Measurements from ENCODE around the gene MYNN. TPM values are rescaled to one million over a fixed set of nuclear protein-coding genes. Genes with fewer than 3 reads are reported as not detected.
A peak's percentile ranks its signal among the peaks of the same experiment; 100 is the strongest.

MYNN gene
- polyA plus RNA-seq, 2 donors: 5.8 to 6.5 TPM

GRCh38 chr3:169772305-169772896 lies 795 bp upstream of the MYNN start:
- H3K27ac ChIP-seq (ENCODE audit: low read depth in 2 of 2, low read length in 1 of 2): peak overlapping the region; percentile 99 to 100
- no peaks in the 10 kb centered on the region for H3K9me3 ChIP-seq (ENCODE audit: control insufficient read depth in 2 of 2, insufficient read depth in 1 of 2, low read depth in 1 of 2, low read length in 1 of 2)
- WGBS, 2 donors: 0 to 1% methylated on average over 15 of the region's 15 CpGs
- H3K36me3 ChIP-seq (ENCODE audit: control insufficient read depth in 2 of 2, insufficient read depth in 2 of 2, low read length in 1 of 2): no peaks in the 10 kb centered on the region
- no peaks in the 10 kb centered on the region for H3K27me3 ChIP-seq (ENCODE audit: control insufficient read depth in 1 of 2, insufficient read depth in 2 of 2, low read length in 2 of 2)
- H3K4me3 ChIP-seq (ENCODE audit: low read depth in 1 of 2, low read length in 2 of 2): peak overlapping the region; percentile 63 to 90
- H3K4me1 ChIP-seq (ENCODE audit: control insufficient read depth in 2 of 2, insufficient read depth in 2 of 2, low read length in 1 of 2): no peaks in the 10 kb centered on the region

GRCh38 chr3:169774186-169774585 lies 990 bp downstream of the MYNN start:
- peak overlapping the region in 1 of 2 donors; percentile 63 for H3K4me3 ChIP-seq (ENCODE audit: low read depth in 1 of 2, low read length in 2 of 2)
- H3K4me1 ChIP-seq (ENCODE audit: control insufficient read depth in 2 of 2, insufficient read depth in 2 of 2, low read length in 1 of 2): no peaks in the 10 kb centered on the region
- no peak overlapping the region for H3K27ac ChIP-seq (ENCODE audit: low read depth in 2 of 2, low read length in 1 of 2)
- WGBS, 2 donors: 28 to 38% methylated on average over 5 of the region's 5 CpGs
- H3K9me3 ChIP-seq (ENCODE audit: control insufficient read depth in 2 of 2, insufficient read depth in 1 of 2, low read depth in 1 of 2, low read length in 1 of 2): no peaks in the 10 kb centered on the region
- peaks cover 4 to 9% of the 10 kb centered on the region in 2 donors for H3K36me3 ChIP-seq (ENCODE audit: control insufficient read depth in 2 of 2, insufficient read depth in 2 of 2, low read length in 1 of 2)
- no peaks in the 10 kb centered on the region for H3K27me3 ChIP-seq (ENCODE audit: control insufficient read depth in 1 of 2, insufficient read depth in 2 of 2, low read length in 2 of 2)

GRCh38 chr3:169777822-169778221 lies 4.6 kb downstream of the MYNN start:
- H3K27ac ChIP-seq (ENCODE audit: low read depth in 2 of 2, low read length in 1 of 2): no peak overlapping the region
- H3K36me3 ChIP-seq (ENCODE audit: control insufficient read depth in 2 of 2, insufficient read depth in 2 of 2, low read length in 1 of 2): peaks cover 6 to 15% of the 10 kb centered on the region in 2 donors
- no peak overlapping the region for H3K4me3 ChIP-seq (ENCODE audit: low read depth in 1 of 2, low read length in 2 of 2)
- 75 to 95% methylated on average over 4 of the region's 4 CpGs for WGBS, 2 donors
- no peaks in the 10 kb centered on the region for H3K9me3 ChIP-seq (ENCODE audit: control insufficient read depth in 2 of 2, insufficient read depth in 1 of 2, low read depth in 1 of 2, low read length in 1 of 2)
- no peaks in the 10 kb centered on the region for H3K4me1 ChIP-seq (ENCODE audit: control insufficient read depth in 2 of 2, insufficient read depth in 2 of 2, low read length in 1 of 2)
- H3K27me3 ChIP-seq (ENCODE audit: control insufficient read depth in 1 of 2, insufficient read depth in 2 of 2, low read length in 2 of 2): no peaks in the 10 kb centered on the region

- Histone ChIP-seq H3K4me1 (ENCODE audit: control insufficient read depth in 2 of 2, insufficient read depth in 2 of 2, low read length in 1 of 2) (no peaks in the 10 kb centered on the region), H3K36me3 (ENCODE audit: control insufficient read depth in 2 of 2, insufficient read depth in 2 of 2, low read length in 1 of 2) (peaks cover 6 to 15% of the 10 kb centered on the region in 2 donors), H3K9me3 (ENCODE audit: control insufficient read depth in 2 of 2, insufficient read depth in 1 of 2, low read depth in 1 of 2, low read length in 1 of 2) (no peaks in the 10 kb centered on the region), H3K27ac (ENCODE audit: low read depth in 2 of 2, low read length in 1 of 2) (no peak overlapping the region), H3K27me3 (ENCODE audit: control insufficient read depth in 1 of 2, insufficient read depth in 2 of 2, low read length in 2 of 2) (no peaks in the 10 kb centered on the region), H3K4me3 (ENCODE audit: low read depth in 1 of 2, low read length in 2 of 2) (no peak overlapping the region)
- 56 to 59% methylated on average over 2 of the region's 2 CpGs for WGBS, 2 donors
Observed at GRCh38 chr3:169780742-169781141, 7.5 kb downstream of the MYNN start.

GRCh38 chr3:169781209-169781855 lies 8.1 kb downstream of the MYNN start:
- WGBS, 2 donors: 85 to 89% methylated on average over 4 of the region's 4 CpGs
- H3K4me3 ChIP-seq (ENCODE audit: low read depth in 1 of 2, low read length in 2 of 2): no peak overlapping the region
- no peak overlapping the region for H3K27ac ChIP-seq (ENCODE audit: low read depth in 2 of 2, low read length in 1 of 2)
- no peaks in the 10 kb centered on the region for H3K9me3 ChIP-seq (ENCODE audit: control insufficient read depth in 2 of 2, insufficient read depth in 1 of 2, low read depth in 1 of 2, low read length in 1 of 2)
- no peaks in the 10 kb centered on the region for H3K4me1 ChIP-seq (ENCODE audit: control insufficient read depth in 2 of 2, insufficient read depth in 2 of 2, low read length in 1 of 2)
- peaks cover 6 to 15% of the 10 kb centered on the region in 2 donors for H3K36me3 ChIP-seq (ENCODE audit: control insufficient read depth in 2 of 2, insufficient read depth in 2 of 2, low read length in 1 of 2)
- H3K27me3 ChIP-seq (ENCODE audit: control insufficient read depth in 1 of 2, insufficient read depth in 2 of 2, low read length in 2 of 2): no peaks in the 10 kb centered on the region

GRCh38 chr3:169787120-169787519 lies 13.9 kb downstream of the MYNN start:
- no peak overlapping the region for H3K4me3 ChIP-seq (ENCODE audit: low read depth in 1 of 2, low read length in 2 of 2)
- 96 to 97% methylated on average over 4 of the region's 4 CpGs for WGBS, 2 donors
- H3K27me3 ChIP-seq (ENCODE audit: control insufficient read depth in 1 of 2, insufficient read depth in 2 of 2, low read length in 2 of 2): no peaks in the 10 kb centered on the region
- peaks cover 0 to 4% of the 10 kb centered on the region in 2 donors for H3K36me3 ChIP-seq (ENCODE audit: control insufficient read depth in 2 of 2, insufficient read depth in 2 of 2, low read length in 1 of 2)
- no peaks in the 10 kb centered on the region for H3K4me1 ChIP-seq (ENCODE audit: control insufficient read depth in 2 of 2, insufficient read depth in 2 of 2, low read length in 1 of 2)
- H3K27ac ChIP-seq (ENCODE audit: low read depth in 2 of 2, low read length in 1 of 2): no peak overlapping the region
- no peaks in the 10 kb centered on the region for H3K9me3 ChIP-seq (ENCODE audit: control insufficient read depth in 2 of 2, insufficient read depth in 1 of 2, low read depth in 1 of 2, low read length in 1 of 2)

- no peaks in the 10 kb centered on the region for H3K9me3 ChIP-seq (ENCODE audit: control insufficient read depth in 2 of 2, insufficient read depth in 1 of 2, low read depth in 1 of 2, low read length in 1 of 2)
- no peaks in the 10 kb centered on the region for H3K4me1 ChIP-seq (ENCODE audit: control insufficient read depth in 2 of 2, insufficient read depth in 2 of 2, low read length in 1 of 2)
- no peak overlapping the region for H3K27ac ChIP-seq (ENCODE audit: low read depth in 2 of 2, low read length in 1 of 2)
- peaks cover 0 to 4% of the 10 kb centered on the region in 2 donors for H3K36me3 ChIP-seq (ENCODE audit: control insufficient read depth in 2 of 2, insufficient read depth in 2 of 2, low read length in 1 of 2)
- H3K4me3 ChIP-seq (ENCODE audit: low read depth in 1 of 2, low read length in 2 of 2): no peak overlapping the region
- WGBS, 2 donors: 78 to 82% methylated on average over 1 of the region's 1 CpG
- H3K27me3 ChIP-seq (ENCODE audit: control insufficient read depth in 1 of 2, insufficient read depth in 2 of 2, low read length in 2 of 2): no peaks in the 10 kb centered on the region
Observed at GRCh38 chr3:169787791-169788190, 14.6 kb downstream of the MYNN start.

- H3K4me1 ChIP-seq (ENCODE audit: control insufficient read depth in 2 of 2, insufficient read depth in 2 of 2, low read length in 1 of 2): no peaks in the 10 kb centered on the region
- no peak overlapping the region for H3K27ac ChIP-seq (ENCODE audit: low read depth in 2 of 2, low read length in 1 of 2)
- no peaks in the 10 kb centered on the region for H3K9me3 ChIP-seq (ENCODE audit: control insufficient read depth in 2 of 2, insufficient read depth in 1 of 2, low read depth in 1 of 2, low read length in 1 of 2)
- no peak overlapping the region for H3K4me3 ChIP-seq (ENCODE audit: low read depth in 1 of 2, low read length in 2 of 2)
- H3K27me3 ChIP-seq (ENCODE audit: control insufficient read depth in 1 of 2, insufficient read depth in 2 of 2, low read length in 2 of 2): no peaks in the 10 kb centered on the region
- H3K36me3 ChIP-seq (ENCODE audit: control insufficient read depth in 2 of 2, insufficient read depth in 2 of 2, low read length in 1 of 2): peaks cover 0 to 4% of the 10 kb centered on the region in 2 donors
Observed at GRCh38 chr3:169790219-169790618, 17.0 kb downstream of the MYNN start.

GRCh38 chr3:169790687-169791429 lies 17.7 kb downstream of the MYNN start:
- WGBS, 2 donors: 91 to 94% methylated on average over 4 of the region's 4 CpGs
- peaks cover 0 to 4% of the 10 kb centered on the region in 2 donors for H3K36me3 ChIP-seq (ENCODE audit: control insufficient read depth in 2 of 2, insufficient read depth in 2 of 2, low read length in 1 of 2)
- H3K4me1 ChIP-seq (ENCODE audit: control insufficient read depth in 2 of 2, insufficient read depth in 2 of 2, low read length in 1 of 2): no peaks in the 10 kb centered on the region
- H3K27ac ChIP-seq (ENCODE audit: low read depth in 2 of 2, low read length in 1 of 2): no peak overlapping the region
- H3K9me3 ChIP-seq (ENCODE audit: control insufficient read depth in 2 of 2, insufficient read depth in 1 of 2, low read depth in 1 of 2, low read length in 1 of 2): no peaks in the 10 kb centered on the region
- no peak overlapping the region for H3K4me3 ChIP-seq (ENCODE audit: low read depth in 1 of 2, low read length in 2 of 2)
- H3K27me3 ChIP-seq (ENCODE audit: control insufficient read depth in 1 of 2, insufficient read depth in 2 of 2, low read length in 2 of 2): no peaks in the 10 kb centered on the region
